Central memory CD4-positive, alpha-beta T cell (primary cell): Measurements from ENCODE around the gene AP1M1.
"Not testable (repeated sequence)": the region's sequence is repeated elsewhere in the genome, so short reads cannot be mapped to it uniquely, and the experiment has no call there.

Experiments
- DNase-seq: peaks from one replicate; pipeline ENCODE4 v3.0.0; 2022

Gene AP1M1

DNA sequence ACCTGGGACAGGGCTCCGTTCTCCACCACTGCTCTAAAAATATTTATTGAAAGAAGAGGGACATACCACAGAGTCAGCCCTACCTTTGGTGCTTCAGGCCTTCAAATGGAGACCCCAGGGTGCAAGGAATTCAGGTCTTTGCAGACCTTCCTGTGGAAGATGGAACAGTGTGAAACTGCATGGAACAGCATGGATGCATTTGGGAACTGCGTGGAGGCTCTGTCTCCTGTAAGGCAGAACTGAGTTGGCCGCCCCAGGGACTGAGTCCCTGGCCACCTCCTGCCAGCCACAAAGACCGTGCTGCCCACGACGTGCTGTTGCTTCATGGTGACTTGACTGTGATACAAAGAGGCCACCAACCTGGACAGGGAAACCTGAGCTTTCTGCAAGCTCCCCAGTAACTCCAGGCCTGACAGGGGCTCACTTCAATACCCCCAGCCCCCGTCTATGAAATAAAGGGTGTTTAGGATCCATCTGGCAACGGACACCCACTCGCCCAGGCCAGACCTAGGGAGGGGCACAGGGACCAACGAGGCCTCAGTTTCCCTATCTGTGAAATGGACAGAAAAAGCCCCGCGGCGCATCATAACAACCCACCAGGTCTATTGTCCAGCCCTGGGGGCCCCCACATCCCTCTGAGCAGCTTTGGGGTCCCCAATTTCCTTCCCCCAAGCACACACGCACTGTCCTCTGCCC, 68.3 kb downstream of the AP1M1 start:
- no peak for DNase-seq

DNA sequence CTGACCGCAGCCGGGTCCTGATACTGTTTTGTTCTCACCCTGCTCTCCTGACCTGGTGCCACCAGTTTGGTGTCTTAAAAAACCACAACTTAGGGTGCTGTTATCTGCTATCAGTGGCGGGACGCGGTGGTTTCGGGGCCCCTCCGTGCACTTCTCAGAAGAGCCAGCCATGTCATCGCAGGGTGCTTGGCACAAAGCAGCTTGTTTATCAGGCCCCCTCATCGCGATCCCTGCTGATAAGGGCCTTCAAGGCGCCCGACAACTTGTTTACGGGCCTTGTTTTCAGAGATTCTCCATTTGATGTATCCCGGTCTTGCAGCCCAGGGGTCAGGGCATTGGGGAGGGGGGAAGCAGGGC, 68.9 kb downstream of the AP1M1 start:
- peak; percentile 68 for DNase-seq

DNA sequence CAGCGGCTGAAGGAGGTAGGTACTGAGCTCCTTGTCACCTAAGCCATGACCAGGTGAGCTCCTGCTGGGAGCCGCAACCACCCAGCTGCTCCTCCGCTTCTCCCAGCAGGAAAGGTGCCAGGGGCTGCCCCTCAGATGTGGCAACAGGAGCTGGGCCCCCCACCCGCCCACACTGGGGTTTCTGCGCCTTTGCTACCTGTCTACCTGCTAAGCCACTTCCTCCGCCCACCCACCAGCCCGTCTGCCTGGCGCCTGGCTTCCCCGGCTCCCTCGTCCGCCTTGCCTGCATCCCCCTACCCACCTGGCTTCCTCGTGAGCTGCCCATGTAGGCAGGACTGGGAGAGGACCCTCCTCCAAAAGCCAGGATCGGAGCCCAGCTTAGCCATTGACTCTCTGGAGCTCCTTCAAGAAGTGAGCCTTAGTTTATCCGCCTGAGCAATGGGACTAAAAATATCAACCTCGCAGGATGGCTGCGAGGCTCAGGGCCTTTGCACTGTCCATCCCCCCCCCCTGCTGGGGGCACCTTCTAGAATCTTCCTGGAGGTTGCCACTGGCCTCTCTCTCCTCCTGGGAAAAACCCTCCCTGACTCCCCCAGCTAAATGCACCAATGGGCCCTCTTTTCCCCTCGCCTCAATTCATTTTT, 71.1 kb downstream of the AP1M1 start:
- DNase-seq: peak; percentile 30

DNA sequence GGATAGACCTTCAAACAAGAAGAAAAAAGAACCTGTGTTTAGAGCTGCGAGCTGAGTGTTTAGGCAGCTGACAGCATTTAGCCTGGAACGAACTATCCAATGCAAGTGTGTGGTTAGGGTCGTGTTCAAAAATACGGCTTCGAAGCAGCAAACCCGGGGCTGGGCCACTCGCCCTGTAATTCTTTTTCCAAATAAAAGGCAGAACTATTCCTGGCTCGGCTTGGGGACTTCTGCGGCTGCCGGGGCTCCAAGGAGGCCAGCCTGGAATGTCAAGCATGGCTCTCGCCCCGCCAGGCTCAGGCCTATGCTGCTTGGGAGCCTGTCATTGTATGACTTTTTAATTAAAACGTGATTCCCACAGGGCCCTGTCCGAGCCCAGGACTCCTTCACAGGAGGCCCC, 75.2 kb downstream of the AP1M1 start:
- DNase-seq: no peak

DNA sequence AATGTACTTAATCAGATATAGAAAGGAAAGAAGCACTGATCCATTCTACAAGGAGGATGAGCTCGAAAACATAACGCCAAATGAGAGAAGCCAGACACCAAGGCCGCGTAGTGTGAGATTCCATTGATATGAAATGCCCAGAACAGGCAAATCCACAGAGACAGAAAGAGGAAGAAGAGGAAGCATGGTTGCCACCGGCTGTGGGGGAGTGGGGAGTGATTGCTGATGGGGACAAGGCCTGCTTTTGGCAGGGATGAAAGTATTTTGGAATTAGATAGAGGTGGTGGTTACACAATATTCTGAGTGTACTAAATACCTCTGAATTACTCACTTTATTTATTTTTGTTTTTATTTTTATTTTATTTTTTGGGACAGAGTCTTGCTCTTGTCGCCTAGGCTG, 76.7 kb downstream of the AP1M1 start:
- no peak for DNase-seq

DNA sequence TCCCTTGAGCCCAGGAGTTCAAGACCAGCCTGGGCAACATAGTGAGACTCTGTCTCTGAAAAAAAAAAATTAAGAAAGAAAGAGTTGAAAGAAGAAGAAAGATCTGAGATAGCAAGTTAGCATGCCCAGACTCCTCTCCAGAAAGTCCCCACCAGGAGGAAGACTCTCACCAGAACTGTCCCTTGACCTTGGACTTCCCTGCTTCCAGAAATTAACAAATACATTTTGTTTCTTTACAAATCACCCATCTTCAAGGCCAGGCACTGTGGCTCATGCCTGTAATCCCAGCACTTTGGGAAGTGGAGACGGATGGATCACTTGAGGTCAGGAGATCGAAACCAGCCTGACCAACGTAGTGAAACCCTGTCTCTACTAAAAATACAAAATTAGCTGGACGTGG, 82.6 kb downstream of the AP1M1 start:
- no peak for DNase-seq

DNA sequence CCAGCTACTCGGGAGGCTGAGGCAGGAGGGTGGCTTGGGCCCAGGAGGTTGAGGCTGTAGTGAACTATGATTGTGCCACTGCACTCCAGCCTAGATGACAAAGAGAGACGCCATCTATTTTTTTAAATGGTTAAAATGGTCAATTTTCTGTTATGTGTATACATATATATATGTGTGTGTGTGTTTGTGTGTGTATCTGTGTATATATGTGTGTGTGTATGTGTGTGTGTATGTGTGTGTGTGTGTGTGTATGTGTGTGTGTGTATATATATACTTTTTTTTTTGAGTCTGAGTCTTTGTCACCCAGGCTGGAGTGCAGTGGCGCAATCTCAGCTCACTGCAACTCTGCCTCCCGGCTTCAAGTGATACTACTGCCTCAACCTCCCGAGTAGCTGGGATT, 84.0 kb downstream of the AP1M1 start:
- no peak for DNase-seq

DNA sequence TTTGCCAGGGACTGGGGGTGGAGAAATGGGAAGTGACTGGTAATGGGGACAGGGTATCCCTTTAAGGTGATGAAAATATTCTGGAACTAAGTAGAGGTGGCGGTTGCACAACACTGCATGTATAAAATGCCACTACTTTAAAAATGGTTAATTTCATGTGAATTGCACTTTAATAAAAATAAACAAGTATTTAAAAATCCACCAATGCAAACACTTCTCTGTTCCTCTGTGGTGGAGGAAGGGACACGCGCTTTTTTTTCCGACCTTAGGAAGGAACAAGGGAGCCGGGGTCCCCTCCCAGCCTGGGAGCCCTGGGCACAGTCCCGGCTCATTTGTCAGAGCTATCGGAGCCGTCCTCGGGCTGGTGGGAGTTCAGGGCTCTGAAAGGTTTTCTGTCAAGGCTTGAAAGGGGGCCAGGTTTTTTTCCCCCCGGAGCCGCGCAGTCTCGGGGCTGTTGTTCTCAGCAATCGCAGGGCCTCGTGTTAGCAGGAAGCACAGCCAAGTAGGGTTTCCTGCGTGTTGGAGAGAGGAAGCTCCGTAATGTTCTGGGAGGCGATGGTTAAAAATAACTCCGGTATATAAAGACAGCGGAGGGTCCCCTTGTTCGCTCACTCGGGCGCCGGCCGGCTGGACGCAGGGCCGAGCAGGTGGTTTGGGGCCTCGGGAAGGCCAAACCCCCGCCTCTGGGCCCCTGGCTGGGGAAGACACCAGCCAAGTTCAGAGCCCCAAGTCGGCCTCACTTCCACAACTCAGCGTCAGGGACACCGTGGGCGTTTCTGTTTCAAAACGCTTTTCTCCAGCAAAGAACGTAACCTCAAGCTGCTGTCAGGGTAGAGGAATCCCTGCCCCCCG, 85.7 kb downstream of the AP1M1 start:
- peak; percentile 46 for DNase-seq

DNA sequence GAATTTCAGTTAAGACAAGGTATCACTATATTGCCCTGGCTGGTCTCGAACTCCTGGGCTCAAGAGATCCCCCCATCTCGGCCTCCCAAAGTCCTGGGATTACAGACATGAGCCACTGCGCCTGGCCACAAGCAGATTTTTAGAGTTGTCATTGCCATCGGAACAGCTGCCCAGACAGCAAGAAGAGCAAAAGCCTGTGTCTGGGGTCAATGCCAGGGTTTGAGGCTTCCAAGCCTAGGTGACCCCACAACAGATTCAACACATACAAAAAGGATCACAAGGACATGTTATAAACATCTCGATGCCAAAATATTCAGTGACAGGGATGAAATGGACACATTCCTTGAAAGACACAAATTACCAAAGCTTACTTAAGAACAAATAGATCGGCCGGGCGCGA, 86.8 kb downstream of the AP1M1 start:
- DNase-seq: no peak

DNA sequence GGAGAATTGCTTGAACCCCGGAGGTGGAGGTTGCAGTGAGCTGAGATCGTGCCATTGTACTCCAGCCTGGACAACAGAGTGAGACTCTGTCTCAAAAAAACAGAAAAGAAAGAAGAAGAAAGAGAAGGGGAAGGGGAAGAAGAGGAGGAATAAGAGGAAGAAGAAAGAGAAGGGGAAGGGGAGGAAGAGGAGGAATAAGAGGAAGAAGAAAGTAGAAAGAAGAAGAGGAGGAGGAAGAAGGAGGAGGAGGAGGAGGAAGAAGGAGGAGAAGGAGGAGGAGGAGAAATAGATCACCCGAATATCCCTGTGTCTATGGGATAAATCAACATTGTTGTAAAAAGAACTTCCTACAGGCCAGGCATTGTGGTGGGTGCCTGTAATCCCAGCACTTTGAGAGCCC, 87.4 kb downstream of the AP1M1 start:
- DNase-seq: not testable (repeated sequence)

DNA sequence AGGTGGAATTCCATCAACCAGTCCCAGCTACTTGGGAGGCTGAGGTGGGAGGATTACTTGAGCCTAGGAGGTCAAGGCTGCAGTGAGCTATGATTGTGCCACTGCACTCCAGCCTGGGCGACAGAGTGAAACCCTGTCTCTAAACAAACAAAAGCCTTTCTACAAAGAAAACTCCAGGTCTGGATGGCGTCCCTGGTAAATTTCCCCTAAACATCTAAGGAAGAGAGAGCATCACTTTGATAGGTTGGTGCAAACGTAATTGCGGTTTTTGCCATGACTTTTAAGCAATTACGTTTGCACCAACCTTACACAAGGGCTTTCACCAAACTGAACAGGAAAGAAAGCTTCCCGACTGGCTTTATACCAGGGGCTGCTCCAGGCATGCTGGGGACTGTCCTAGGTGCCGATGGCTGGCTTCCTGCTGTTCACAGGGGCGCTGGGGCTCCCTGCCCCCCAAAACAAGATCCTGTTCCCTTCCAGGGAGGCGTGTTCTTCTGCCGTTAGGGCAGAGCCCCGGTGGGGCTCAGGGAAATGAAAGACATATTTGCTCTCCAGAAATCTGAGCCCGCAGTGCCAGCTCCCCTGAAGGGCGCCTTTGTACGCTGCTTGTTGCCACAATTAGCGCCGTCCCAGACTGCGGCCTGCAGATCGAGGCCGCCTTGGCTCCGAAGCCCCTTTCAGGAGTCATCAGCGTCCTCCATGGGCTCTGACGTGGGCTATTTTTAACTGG, 88.2 kb downstream of the AP1M1 start:
- no peak for DNase-seq

DNA sequence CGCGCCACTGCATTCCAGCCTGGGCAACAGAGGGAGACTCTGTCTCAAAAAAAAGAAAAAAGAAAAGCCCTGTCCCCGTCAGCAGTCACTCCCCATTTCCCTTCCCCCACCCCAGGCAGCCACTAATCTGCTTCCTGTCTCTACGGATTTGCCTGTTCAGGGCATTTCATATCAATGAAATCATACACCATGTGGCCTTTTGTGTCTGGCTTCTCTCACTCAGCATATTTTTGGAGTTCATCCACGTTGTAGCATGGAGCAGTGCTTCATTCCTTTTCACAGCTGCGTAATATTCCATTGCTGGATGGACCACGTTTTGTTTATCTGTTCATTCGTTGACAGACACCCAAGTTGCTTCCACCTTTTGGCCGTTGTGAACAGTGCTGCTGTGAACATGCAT, 90.8 kb downstream of the AP1M1 start:
- DNase-seq: no peak

DNA sequence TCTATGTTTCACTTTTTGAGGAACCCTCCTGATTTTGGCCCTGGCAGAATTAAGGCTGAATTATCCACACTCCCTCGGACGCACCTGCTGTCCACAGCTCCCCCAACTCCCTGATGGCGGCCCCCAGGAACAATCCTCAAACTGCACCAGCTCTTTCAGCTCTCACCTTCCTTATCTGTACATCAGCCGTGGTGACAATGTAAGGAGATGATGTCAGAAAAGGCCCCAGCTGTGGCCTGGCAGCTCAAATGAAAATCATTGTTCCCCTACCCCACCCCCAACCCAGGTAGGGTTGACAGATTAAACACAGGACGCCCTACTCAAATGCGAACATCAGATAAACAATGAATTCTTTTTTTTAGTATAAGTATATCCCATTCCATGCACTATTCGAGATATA, 91.9 kb downstream of the AP1M1 start:
- no peak for DNase-seq

DNA sequence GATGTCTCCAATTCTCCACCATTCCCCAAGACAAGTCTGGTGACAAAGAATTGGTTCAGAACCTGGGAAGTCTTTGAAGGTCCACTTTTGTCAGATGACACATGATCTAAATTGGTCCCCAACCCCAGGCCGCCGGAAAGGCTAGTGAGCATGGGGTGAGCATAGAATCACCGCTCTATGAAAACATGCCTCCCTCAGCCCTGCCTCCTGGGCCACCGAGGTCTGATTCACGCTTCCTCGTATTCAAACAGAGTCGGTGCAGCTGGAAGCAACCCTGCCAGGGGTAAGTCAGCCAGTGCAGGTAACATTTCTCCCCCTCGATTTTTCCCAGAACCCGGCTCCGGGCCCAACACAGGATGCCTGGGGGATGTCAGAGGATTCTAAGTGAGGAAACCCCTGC, 93.0 kb downstream of the AP1M1 start:
- no peak for DNase-seq

DNA sequence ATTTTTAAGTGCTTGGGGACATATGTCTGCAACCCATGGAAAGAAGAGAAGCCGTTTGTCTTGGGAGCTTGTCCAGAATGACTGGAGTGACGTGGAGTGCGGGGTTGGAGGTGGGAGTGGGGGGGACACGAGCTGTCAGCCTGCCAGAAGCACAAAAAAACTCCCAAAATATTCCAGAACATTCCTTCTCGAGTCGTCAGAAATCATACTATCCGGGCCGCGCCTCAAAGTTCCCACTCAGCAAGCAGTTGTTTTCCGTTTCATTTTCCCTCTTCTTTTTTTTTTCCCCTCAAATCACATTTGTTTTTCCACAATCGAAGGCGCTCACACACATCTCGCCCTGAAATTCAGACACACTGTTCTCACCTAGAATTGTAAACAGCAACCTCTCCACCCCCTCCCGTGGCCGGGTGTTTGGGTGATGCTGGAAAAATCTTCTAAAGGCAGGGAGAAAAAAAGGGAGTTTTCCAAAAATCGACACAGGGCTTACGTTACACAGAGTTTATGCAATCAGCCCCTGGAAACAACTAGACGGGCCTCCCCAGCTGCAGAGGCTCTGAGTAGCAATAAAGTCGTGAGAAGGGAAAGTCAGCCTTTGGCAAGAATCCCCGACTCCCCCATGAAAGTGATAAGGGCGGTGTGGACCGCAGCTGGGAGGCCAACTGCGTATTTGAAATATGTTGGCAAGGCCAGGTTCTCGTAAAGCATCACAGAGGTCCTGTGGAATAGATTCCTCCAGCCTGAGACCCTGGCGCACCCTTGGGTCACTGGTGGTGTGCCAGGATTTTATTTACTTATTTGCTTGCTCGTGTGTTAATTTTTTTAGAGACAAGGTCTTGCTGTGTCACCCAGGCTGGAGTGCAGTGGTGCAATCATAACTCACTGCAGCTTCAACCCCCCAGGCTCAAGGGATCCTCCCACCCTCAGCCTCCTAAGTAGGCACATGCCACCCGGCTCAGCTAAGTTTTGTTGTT, 95.7 kb downstream of the AP1M1 start:
- no peak for DNase-seq

DNA sequence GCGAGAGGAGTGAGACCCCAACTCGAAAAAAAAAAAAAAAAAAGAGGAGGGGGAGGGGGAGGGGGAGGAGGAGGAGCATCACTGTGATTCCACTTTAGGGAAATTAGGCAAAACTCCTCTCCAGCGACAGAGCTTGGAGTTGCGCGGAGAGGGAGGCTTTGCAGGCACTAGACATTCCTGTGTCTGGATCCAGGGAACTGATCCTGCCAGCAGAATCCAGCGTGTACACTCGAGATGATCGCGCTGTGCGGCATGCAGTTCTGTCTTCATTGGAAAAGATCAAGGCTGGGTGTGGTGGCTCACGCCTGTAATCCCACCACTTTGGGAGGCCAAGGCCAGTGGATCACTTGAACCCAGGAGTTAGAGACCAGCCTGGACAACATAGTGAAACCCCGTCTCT, 97.3 kb downstream of the AP1M1 start:
- DNase-seq: no peak
